WTC11 (cell line): ENCODE results near the gene SLC22A13. TPM values are rescaled to one million over a fixed set of nuclear protein-coding genes. Genes with fewer than 3 reads are reported as not detected.

ENCODE experiments used
- ATAC-seq: fragments of 200-7000 bp; cut with Tn5 transposase; 2 replicates; pipeline ENCODE4 v1.10.0; 2021; ENCODE audit warnings: mild to moderate bottlenecking, moderate library complexity
- CTCF ChIA-PET: fragments of 300-600 bp; sonication (Branson Sonifier 250); formaldehyde crosslinking; loops from one replicate; lab custom pipeline; 2021; ENCODE audit warnings: antibody characterized with exemption; lab: Charles Lee
- POLR2A ChIA-PET: fragments of 350-600 bp; sonication (Branson Sonifier 250); formaldehyde crosslinking; loops from one replicate; lab custom pipeline; 2021; ENCODE audit warnings: antibody characterized with exemption; lab: Charles Lee
- DNase-seq: peaks from one replicate; pipeline ENCODE4 v3.0.0; 2021; ENCODE audit warnings: low spot score
- H3K27ac Mint-ChIP-seq: 2 replicates; pipeline ENCODE4 v1.8.0; 2021; ENCODE audit warnings: mixed read lengths
- H3K27me3 Mint-ChIP-seq: 2 replicates; pipeline ENCODE4 v1.8.0; 2021; ENCODE audit warnings: low read depth, mild to moderate bottlenecking, moderate library complexity, mixed read lengths
- H3K36me3 Mint-ChIP-seq: 2 replicates; pipeline ENCODE4 v1.8.0; 2021; ENCODE audit warnings: mixed read lengths
- H3K4me1 Mint-ChIP-seq: 2 replicates; pipeline ENCODE4 v1.8.0; 2022; ENCODE audit warnings: mixed read lengths
- H3K4me3 Mint-ChIP-seq: 2 replicates; pipeline ENCODE4 v1.8.0; 2021; ENCODE audit warnings: mild to moderate bottlenecking, moderate library complexity, mixed read lengths
- H3K9me3 Mint-ChIP-seq: 2 replicates; pipeline ENCODE4 v1.8.0; 2021; ENCODE audit warnings: mixed read lengths
- CREM ChIP-seq: sonication (generic); formaldehyde crosslinking; IDR thresholded peaks from 2 replicates; pipeline ENCODE4 v1.8.1; 2022; ENCODE audit warnings: mild to moderate bottlenecking, missing genetic modification reagents, moderate library complexity
- E2F4 ChIP-seq: sonication (generic); formaldehyde crosslinking; IDR thresholded peaks from 2 replicates; pipeline ENCODE4 v1.8.1; 2022; ENCODE audit warnings: low read depth, mild to moderate bottlenecking, moderate library complexity, missing genetic modification reagents, borderline replicate concordance
- FOXJ3 ChIP-seq: sonication (generic); formaldehyde crosslinking; IDR thresholded peaks from 2 replicates; pipeline ENCODE4 v1.9.0; 2021; ENCODE audit warnings: missing genetic modification reagents, mild to moderate bottlenecking, borderline replicate concordance
- FOXP1 ChIP-seq: sonication (generic); formaldehyde crosslinking; IDR thresholded peaks from 2 replicates; pipeline ENCODE4 v1.8.0; 2022; ENCODE audit warnings: missing genetic modification reagents, mild to moderate bottlenecking, moderate library complexity, borderline replicate concordance
- JUN ChIP-seq: sonication (generic); formaldehyde crosslinking; IDR thresholded peaks from 2 replicates; pipeline ENCODE4 v1.8.0; 2023; ENCODE audit warnings: mild to moderate bottlenecking, missing genetic modification reagents
- MYBL2 ChIP-seq: sonication (generic); formaldehyde crosslinking; IDR thresholded peaks from 2 replicates; pipeline ENCODE4 v1.8.1; 2023; ENCODE audit warnings: mild to moderate bottlenecking, moderate library complexity, missing genetic modification reagents
- NFE2L1 ChIP-seq: sonication (generic); formaldehyde crosslinking; IDR thresholded peaks from 2 replicates; pipeline ENCODE4 v1.8.1; 2023; ENCODE audit warnings: missing genetic modification reagents
- PRRX2 ChIP-seq: fragments of 250-450 bp; sonication (Bioruptor Pico); IDR thresholded peaks from 2 replicates; pipeline ENCODE4 v1.8.0; 2021; ENCODE audit warnings: mild to moderate bottlenecking
- USF1 ChIP-seq: sonication (generic); formaldehyde crosslinking; IDR thresholded peaks from 2 replicates; pipeline ENCODE4 v1.8.0; 2022; ENCODE audit warnings: mild to moderate bottlenecking, missing genetic modification reagents
- ZNF121 ChIP-seq: sonication (generic); formaldehyde crosslinking; IDR thresholded peaks from 2 replicates; pipeline ENCODE4 v1.8.0; 2023; ENCODE audit warnings: missing genetic modification reagents
- ZNF219 ChIP-seq: sonication (generic); formaldehyde crosslinking; IDR thresholded peaks from 2 replicates; pipeline ENCODE4 v1.8.0; 2023; ENCODE audit warnings: missing genetic modification reagents, mild to moderate bottlenecking, borderline replicate concordance
- ZNF232 ChIP-seq: sonication (generic); formaldehyde crosslinking; IDR thresholded peaks from 2 replicates; pipeline ENCODE4 v1.8.0; 2022; ENCODE audit warnings: mild to moderate bottlenecking, missing genetic modification reagents
- ZNF317 ChIP-seq: sonication (generic); formaldehyde crosslinking; IDR thresholded peaks from 2 replicates; pipeline ENCODE4 v1.8.1; 2023; ENCODE audit warnings: low read depth, mild to moderate bottlenecking, moderate library complexity, missing genetic modification reagents, borderline replicate concordance
- ZNF396 ChIP-seq: fragments of 250-450 bp; sonication (Bioruptor Pico); IDR thresholded peaks from 2 replicates; pipeline ENCODE4 v1.8.0; 2021; ENCODE audit warnings: mild to moderate bottlenecking, moderate library complexity, borderline replicate concordance
- ZNF423 ChIP-seq: fragments of 250-450 bp; sonication (Bioruptor Pico); IDR thresholded peaks from 2 replicates; pipeline ENCODE4 v2.1.2; 2022; ENCODE audit warnings: mild to moderate bottlenecking, moderate library complexity
- ZNF671 ChIP-seq: fragments of 250-450 bp; sonication (Bioruptor Pico); IDR thresholded peaks from 2 replicates; pipeline ENCODE4 v1.8.0; 2021; ENCODE audit warnings: mild to moderate bottlenecking
- total RNA-seq: library from RNA; stranded (reverse); gene quantifications from 3 replicates; pipeline ENCODE4 v1.2.3, GENCODE V29; 2021
- TF ChIP-seq, protein P1 (sequence below): sonication (generic); formaldehyde crosslinking; conservative IDR thresholded peaks from 2 replicates; pipeline ENCODE4 v1.8.1; 2023; ENCODE audit warnings: mild to moderate bottlenecking, low read depth, missing genetic modification reagents, moderate library complexity
- TF ChIP-seq, protein P2 (sequence below): sonication (generic); formaldehyde crosslinking; IDR thresholded peaks from 2 replicates; pipeline ENCODE4 v1.8.0; 2022; ENCODE audit warnings: mild to moderate bottlenecking, missing genetic modification reagents
- TF ChIP-seq, protein P3 (sequence below): sonication (generic); formaldehyde crosslinking; IDR thresholded peaks from 2 replicates; pipeline ENCODE4 v1.8.0; 2022; ENCODE audit warnings: missing genetic modification reagents
- TF ChIP-seq, protein P4 (sequence below): sonication (generic); formaldehyde crosslinking; IDR thresholded peaks from 2 replicates; pipeline ENCODE4 v1.8.1; 2023; ENCODE audit warnings: mild to moderate bottlenecking, missing genetic modification reagents, moderate library complexity
- TF ChIP-seq, protein P5 (sequence below): sonication (generic); formaldehyde crosslinking; IDR thresholded peaks from 2 replicates; pipeline ENCODE4 v1.8.0; 2023; ENCODE audit warnings: missing genetic modification reagents, mild to moderate bottlenecking, borderline replicate concordance
- TF ChIP-seq, protein P6 (sequence below): sonication (generic); formaldehyde crosslinking; IDR thresholded peaks from 2 replicates; pipeline ENCODE4 v1.8.1; 2023; ENCODE audit warnings: mild to moderate bottlenecking, missing genetic modification reagents, moderate library complexity

The SLC22A13 gene
- total RNA-seq, 1 experiment from 2014 or later: 0.42 TPM

- TF ChIP-seq, protein P1, sequence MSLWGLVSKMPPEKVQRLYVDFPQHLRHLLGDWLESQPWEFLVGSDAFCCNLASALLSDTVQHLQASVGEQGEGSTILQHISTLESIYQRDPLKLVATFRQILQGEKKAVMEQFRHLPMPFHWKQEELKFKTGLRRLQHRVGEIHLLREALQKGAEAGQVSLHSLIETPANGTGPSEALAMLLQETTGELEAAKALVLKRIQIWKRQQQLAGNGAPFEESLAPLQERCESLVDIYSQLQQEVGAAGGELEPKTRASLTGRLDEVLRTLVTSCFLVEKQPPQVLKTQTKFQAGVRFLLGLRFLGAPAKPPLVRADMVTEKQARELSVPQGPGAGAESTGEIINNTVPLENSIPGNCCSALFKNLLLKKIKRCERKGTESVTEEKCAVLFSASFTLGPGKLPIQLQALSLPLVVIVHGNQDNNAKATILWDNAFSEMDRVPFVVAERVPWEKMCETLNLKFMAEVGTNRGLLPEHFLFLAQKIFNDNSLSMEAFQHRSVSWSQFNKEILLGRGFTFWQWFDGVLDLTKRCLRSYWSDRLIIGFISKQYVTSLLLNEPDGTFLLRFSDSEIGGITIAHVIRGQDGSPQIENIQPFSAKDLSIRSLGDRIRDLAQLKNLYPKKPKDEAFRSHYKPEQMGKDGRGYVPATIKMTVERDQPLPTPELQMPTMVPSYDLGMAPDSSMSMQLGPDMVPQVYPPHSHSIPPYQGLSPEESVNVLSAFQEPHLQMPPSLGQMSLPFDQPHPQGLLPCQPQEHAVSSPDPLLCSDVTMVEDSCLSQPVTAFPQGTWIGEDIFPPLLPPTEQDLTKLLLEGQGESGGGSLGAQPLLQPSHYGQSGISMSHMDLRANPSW (CRISPR knock-in tag): no peak
- TF ChIP-seq ZNF423 (CRISPR knock-in tag) (no peak), PRRX2 (CRISPR knock-in tag) (no peak), FOXP1 (CRISPR knock-in tag) (no peak), ZNF121 (CRISPR knock-in tag) (no peak), ZNF317 (no peak), ZNF219 (no peak), CREM (CRISPR knock-in tag) (no peak), ZNF396 (no peak), FOXJ3 (CRISPR knock-in tag) (no peak), ZNF671 (CRISPR knock-in tag) (no peak), MYBL2 (CRISPR knock-in tag) (no peak)
- TF ChIP-seq, protein P2, sequence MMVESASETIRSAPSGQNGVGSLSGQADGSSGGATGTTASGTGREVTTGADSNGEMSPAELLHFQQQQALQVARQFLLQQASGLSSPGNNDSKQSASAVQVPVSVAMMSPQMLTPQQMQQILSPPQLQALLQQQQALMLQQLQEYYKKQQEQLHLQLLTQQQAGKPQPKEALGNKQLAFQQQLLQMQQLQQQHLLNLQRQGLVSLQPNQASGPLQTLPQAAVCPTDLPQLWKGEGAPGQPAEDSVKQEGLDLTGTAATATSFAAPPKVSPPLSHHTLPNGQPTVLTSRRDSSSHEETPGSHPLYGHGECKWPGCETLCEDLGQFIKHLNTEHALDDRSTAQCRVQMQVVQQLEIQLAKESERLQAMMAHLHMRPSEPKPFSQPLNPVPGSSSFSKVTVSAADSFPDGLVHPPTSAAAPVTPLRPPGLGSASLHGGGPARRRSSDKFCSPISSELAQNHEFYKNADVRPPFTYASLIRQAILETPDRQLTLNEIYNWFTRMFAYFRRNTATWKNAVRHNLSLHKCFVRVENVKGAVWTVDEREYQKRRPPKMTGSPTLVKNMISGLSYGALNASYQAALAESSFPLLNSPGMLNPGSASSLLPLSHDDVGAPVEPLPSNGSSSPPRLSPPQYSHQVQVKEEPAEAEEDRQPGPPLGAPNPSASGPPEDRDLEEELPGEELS: no peak
Observed at GRCh38 chr3:38266810-38267209, 1.2 kb downstream of the SLC22A13 start (continued).

DNA sequence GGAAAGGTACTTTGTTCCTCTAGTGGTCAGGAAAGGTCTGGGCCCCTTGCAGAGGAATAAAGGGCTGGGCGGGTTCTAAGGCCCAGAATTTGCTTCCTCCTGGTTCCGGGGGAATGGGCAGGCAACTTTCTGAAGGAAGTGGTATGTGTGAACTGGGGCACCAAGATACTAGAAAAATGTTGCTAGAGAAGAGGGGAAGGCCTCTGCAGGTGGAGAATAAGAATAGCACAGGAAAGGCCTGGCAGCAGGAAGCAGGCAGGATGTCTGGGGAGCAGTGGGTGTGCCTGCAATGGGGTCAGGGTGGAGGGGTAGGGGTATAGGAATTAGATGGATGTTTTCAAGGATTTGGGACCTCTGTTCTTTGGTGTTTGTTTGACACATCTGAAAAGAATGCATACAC, 2.0 kb downstream of the SLC22A13 start:
- H3K27me3 Mint-ChIP-seq: no peaks in the 10 kb centered on the region
- no peak overlapping the region for H3K4me3 Mint-ChIP-seq
- POLR2A ChIA-PET: no interaction called here
- H3K36me3 Mint-ChIP-seq: no peaks in the 10 kb centered on the region
- CTCF ChIA-PET: no interaction called here
- peaks cover 27% of the 10 kb centered on the region for H3K4me1 Mint-ChIP-seq
- H3K27ac Mint-ChIP-seq: no peak overlapping the region
- H3K9me3 Mint-ChIP-seq: no peaks in the 10 kb centered on the region; the same call in 1 of the 2 replicates
- DNase-seq (no peak), ATAC-seq (peak; percentile 79)
- TF ChIP-seq ZNF396 (no peak), E2F4 (CRISPR knock-in tag) (no peak), ZNF232 (CRISPR knock-in tag) (no peak), USF1 (no peak), JUN (CRISPR knock-in tag) (no peak), NFE2L1 (CRISPR knock-in tag) (no peak)
- TF ChIP-seq, protein P3, sequence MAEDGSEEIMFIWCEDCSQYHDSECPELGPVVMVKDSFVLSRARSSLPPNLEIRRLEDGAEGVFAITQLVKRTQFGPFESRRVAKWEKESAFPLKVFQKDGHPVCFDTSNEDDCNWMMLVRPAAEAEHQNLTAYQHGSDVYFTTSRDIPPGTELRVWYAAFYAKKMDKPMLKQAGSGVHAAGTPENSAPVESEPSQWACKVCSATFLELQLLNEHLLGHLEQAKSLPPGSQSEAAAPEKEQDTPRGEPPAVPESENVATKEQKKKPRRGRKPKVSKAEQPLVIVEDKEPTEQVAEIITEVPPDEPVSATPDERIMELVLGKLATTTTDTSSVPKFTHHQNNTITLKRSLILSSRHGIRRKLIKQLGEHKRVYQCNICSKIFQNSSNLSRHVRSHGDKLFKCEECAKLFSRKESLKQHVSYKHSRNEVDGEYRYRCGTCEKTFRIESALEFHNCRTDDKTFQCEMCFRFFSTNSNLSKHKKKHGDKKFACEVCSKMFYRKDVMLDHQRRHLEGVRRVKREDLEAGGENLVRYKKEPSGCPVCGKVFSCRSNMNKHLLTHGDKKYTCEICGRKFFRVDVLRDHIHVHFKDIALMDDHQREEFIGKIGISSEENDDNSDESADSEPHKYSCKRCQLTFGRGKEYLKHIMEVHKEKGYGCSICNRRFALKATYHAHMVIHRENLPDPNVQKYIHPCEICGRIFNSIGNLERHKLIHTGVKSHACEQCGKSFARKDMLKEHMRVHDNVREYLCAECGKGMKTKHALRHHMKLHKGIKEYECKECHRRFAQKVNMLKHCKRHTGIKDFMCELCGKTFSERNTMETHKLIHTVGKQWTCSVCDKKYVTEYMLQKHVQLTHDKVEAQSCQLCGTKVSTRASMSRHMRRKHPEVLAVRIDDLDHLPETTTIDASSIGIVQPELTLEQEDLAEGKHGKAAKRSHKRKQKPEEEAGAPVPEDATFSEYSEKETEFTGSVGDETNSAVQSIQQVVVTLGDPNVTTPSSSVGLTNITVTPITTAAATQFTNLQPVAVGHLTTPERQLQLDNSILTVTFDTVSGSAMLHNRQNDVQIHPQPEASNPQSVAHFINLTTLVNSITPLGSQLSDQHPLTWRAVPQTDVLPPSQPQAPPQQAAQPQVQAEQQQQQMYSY: no peak
- TF ChIP-seq, protein P4, sequence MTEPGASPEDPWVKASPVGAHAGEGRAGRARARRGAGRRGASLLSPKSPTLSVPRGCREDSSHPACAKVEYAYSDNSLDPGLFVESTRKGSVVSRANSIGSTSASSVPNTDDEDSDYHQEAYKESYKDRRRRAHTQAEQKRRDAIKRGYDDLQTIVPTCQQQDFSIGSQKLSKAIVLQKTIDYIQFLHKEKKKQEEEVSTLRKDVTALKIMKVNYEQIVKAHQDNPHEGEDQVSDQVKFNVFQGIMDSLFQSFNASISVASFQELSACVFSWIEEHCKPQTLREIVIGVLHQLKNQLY (CRISPR knock-in tag): no peak
- TF ChIP-seq, protein P5, sequence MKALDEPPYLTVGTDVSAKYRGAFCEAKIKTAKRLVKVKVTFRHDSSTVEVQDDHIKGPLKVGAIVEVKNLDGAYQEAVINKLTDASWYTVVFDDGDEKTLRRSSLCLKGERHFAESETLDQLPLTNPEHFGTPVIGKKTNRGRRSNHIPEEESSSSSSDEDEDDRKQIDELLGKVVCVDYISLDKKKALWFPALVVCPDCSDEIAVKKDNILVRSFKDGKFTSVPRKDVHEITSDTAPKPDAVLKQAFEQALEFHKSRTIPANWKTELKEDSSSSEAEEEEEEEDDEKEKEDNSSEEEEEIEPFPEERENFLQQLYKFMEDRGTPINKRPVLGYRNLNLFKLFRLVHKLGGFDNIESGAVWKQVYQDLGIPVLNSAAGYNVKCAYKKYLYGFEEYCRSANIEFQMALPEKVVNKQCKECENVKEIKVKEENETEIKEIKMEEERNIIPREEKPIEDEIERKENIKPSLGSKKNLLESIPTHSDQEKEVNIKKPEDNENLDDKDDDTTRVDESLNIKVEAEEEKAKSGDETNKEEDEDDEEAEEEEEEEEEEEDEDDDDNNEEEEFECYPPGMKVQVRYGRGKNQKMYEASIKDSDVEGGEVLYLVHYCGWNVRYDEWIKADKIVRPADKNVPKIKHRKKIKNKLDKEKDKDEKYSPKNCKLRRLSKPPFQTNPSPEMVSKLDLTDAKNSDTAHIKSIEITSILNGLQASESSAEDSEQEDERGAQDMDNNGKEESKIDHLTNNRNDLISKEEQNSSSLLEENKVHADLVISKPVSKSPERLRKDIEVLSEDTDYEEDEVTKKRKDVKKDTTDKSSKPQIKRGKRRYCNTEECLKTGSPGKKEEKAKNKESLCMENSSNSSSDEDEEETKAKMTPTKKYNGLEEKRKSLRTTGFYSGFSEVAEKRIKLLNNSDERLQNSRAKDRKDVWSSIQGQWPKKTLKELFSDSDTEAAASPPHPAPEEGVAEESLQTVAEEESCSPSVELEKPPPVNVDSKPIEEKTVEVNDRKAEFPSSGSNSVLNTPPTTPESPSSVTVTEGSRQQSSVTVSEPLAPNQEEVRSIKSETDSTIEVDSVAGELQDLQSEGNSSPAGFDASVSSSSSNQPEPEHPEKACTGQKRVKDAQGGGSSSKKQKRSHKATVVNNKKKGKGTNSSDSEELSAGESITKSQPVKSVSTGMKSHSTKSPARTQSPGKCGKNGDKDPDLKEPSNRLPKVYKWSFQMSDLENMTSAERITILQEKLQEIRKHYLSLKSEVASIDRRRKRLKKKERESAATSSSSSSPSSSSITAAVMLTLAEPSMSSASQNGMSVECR: no peak
- TF ChIP-seq, protein P6, sequence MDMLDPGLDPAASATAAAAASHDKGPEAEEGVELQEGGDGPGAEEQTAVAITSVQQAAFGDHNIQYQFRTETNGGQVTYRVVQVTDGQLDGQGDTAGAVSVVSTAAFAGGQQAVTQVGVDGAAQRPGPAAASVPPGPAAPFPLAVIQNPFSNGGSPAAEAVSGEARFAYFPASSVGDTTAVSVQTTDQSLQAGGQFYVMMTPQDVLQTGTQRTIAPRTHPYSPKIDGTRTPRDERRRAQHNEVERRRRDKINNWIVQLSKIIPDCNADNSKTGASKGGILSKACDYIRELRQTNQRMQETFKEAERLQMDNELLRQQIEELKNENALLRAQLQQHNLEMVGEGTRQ (CRISPR knock-in tag): no peak
